GM21723 (cell line): Measurements from ENCODE around the gene CKMT1B.
"Not testable (repeated sequence)": the region's sequence is repeated elsewhere in the genome, so short reads cannot be mapped to it uniquely, and the experiment has no call there.

Experiments
- ATAC-seq: cut with Tn5 transposase; IDR thresholded peaks from one replicate; pipeline ENCODE4 v1.9.1; 2021; ENCODE audit warnings: mild to moderate bottlenecking, moderate library complexity; ENCODE audit not compliant: unreplicated experiment

The CKMT1B gene

GRCh38 chr15:43593328-43594190 lies at the start of gene CKMT1B:
Gene CKMT1B, plus strand, starts transcription at chr15:43594027. Its CDS starts 192 bp downstream, at chr15:43594219.
- ATAC-seq, result not testable (repeated sequence)

- no peak for ATAC-seq
Observed at GRCh38 chr15:43544266-43544665, 49.6 kb upstream of the CKMT1B start.

- ATAC-seq, result no peak
Observed at GRCh38 chr15:43545426-43545825, 48.4 kb upstream of the CKMT1B start.

- no peak for ATAC-seq
Observed at GRCh38 chr15:43547539-43547938, 46.3 kb upstream of the CKMT1B start.

GRCh38 chr15:43550527-43551363 lies 43.1 kb upstream of the CKMT1B start:
- no peak for ATAC-seq

- ATAC-seq, result no peak
Observed at GRCh38 chr15:43552256-43552655, 41.6 kb upstream of the CKMT1B start.

- ATAC-seq, result no peak
Observed at GRCh38 chr15:43552986-43553385, 40.8 kb upstream of the CKMT1B start.

- ATAC-seq, result not testable (repeated sequence)
Observed at GRCh38 chr15:43562753-43563152, 31.1 kb upstream of the CKMT1B start.

- not testable (repeated sequence) for ATAC-seq
Observed at GRCh38 chr15:43563793-43564192, 30.0 kb upstream of the CKMT1B start.

GRCh38 chr15:43566615-43567014 lies 27.2 kb upstream of the CKMT1B start:
- ATAC-seq, result not testable (repeated sequence)

- ATAC-seq, result not testable (repeated sequence)
Observed at GRCh38 chr15:43574607-43575006, 19.2 kb upstream of the CKMT1B start.

GRCh38 chr15:43589778-43590466 lies 3.9 kb upstream of the CKMT1B start, which contains the start of gene PPIP5K1:
Gene PPIP5K1, minus strand, starts transcription at chr15:43590208. Its CDS starts 5,704 bp downstream, at chr15:43584504.
- peak; percentile 93 for ATAC-seq

GRCh38 chr15:43592841-43593240 lies 986 bp upstream of the CKMT1B start:
- not testable (repeated sequence) for ATAC-seq

- not testable (repeated sequence) for ATAC-seq
Observed at GRCh38 chr15:43599131-43599530, 5.3 kb downstream of the CKMT1B start.

- not testable (repeated sequence) for ATAC-seq
Observed at GRCh38 chr15:43600200-43600599, 6.4 kb downstream of the CKMT1B start.

- not testable (repeated sequence) for ATAC-seq
Observed at GRCh38 chr15:43602233-43602632, 8.4 kb downstream of the CKMT1B start.

- not testable (repeated sequence) for ATAC-seq
Observed at GRCh38 chr15:43617750-43618149, 23.9 kb downstream of the CKMT1B start.

- ATAC-seq, result not testable (repeated sequence)
Observed at GRCh38 chr15:43618700-43619099, 24.9 kb downstream of the CKMT1B start, which contains the start of gene STRC. Gene STRC, minus strand, starts transcription at chr15:43618800. Its CDS starts 78 bp downstream, at chr15:43618722.

- not testable (repeated sequence) for ATAC-seq
Observed at GRCh38 chr15:43622068-43622799, 28.4 kb downstream of the CKMT1B start.

GRCh38 chr15:43625106-43625505 lies 31.3 kb downstream of the CKMT1B start:
- no peak for ATAC-seq
